Prostate gland (tissue), 2 donors: Measurements from ENCODE around the gene SARDH. TPM values are rescaled to one million over a fixed set of nuclear protein-coding genes. Genes with fewer than 3 reads are reported as not detected.

Experiments used
- DNase-seq: peaks from one replicate; pipeline ENCODE4 v3.0.0-alpha.2; 2019; ENCODE audit warnings: low spot score
- H3K27ac ChIP-seq, 2 donors: fragments of 200-600 bp; sonication (generic); 2 replicates each; pipeline ENCODE4 v1.5.1; 2017 to 2019
- H3K27me3 ChIP-seq: fragments of 200-600 bp; sonication (generic); replicated peaks from 2 replicates; pipeline ENCODE4 v1.5.1; 2019; ENCODE audit not compliant: insufficient read depth
- H3K36me3 ChIP-seq, 2 donors: fragments of 200-600 bp; sonication (generic); 1 replicate in 1 of 2; 2 replicates in 1 of 2; pipeline versions ENCODE4 v1.5.1 to v1.8.1; 2017 to 2019
- H3K4me1 ChIP-seq: fragments of 200-600 bp; sonication (generic); replicated peaks from 2 replicates; pipeline ENCODE4 v1.5.1; 2019
- H3K4me3 ChIP-seq, 2 donors: fragments of 200-600 bp; sonication (generic); 2 replicates each; pipeline ENCODE4 v1.5.1; 2017 to 2019
- H3K9me3 ChIP-seq: fragments of 200-600 bp; sonication (generic); 2 replicates; pipeline ENCODE4 v1.5.1; 2017
- POLR2A ChIP-seq: fragments of 450-650 bp; IDR thresholded peaks from one replicate; pipeline ENCODE4 v1.6.1; 2016; ENCODE audit warnings: antibody characterized with exemption, mild to moderate bottlenecking
- POLR2AphosphoS5 ChIP-seq: sonication (generic); formaldehyde crosslinking; IDR thresholded peaks from one replicate; pipeline ENCODE4 v1.6.1; 2017; ENCODE audit warnings: antibody characterized with exemption
- WGBS: methylation state at CpG from one replicate; pipeline ENCODE4 v1.1.5; 2018; 5-methylcytosine and 5-hydroxymethylcytosine counted together
- intact Hi-C: fragments of 100-400 bp; cut with DNase I; formaldehyde crosslinking; loops from one replicate; pipeline ENCODE4 v1.14.2; 2022
- total RNA-seq, 2 donors: library from RNA; depleted of rRNA; stranded (reverse); fragments of >200 nt; gene quantifications; one replicate each; pipeline ENCODE4 v1.1.0, GENCODE V29; 2016
- TF ChIP-seq, protein P1 (sequence below), 4 experiments: fragments of 200-600 bp in 2 of 4; fragments of 450-650 bp in 2 of 4; sonication (generic) in 2 of 4; IDR thresholded peaks; 1 replicate in 3 of 4; 2 replicates in 1 of 4; pipeline ENCODE4 v1.5.1; 2016 to 2019; ENCODE audit warnings: antibody characterized with exemption in 4 of 4, mild to moderate bottlenecking in 2 of 4, moderate library complexity in 2 of 4

Gene SARDH
- total RNA-seq, 2 donors from 2014 or later = 6.7 to 7.2 TPM

DNA sequence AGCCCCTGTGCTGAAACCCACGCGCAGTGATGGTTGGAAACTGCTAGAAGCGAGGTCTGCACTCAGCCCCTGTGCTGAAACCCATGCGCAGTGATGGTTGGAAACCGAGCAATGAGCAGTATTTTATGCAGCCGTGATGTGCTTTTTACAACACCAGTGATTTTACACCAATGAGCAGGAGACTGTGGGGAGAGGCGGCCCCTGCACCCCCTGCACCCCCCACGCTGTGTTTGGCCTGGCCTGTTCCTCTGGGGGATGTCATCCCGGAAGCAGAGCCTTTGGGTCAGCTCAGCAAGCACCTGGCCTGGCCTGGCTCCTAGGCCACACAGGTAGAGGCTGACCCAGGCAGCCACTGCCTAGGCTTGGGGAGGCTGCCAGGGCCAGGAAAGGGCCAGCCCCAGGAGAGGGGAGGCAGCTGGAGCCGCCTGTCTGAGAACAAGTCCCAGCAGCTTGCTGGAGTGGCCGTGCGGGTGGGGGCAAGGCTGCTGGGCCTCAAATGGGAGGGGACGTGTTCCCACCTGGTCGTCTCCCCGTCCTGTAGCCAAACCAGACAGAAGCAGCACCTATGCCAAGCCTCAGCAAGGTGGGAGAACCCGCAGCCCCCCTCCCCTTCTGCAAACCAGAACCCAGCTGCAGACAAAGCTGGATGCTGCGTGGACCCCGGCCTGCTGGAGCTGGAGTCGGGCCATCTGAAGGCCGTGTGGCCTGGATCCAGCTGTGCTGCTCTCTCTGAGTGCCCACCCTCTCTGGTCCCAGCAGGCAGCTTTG is 55.1 kb downstream of the SARDH start:
- 54% methylated on average over 18 of the region's 20 CpGs for WGBS
- Histone ChIP-seq H3K36me3 (no peaks in the 10 kb centered on the region), H3K27me3 (no peaks in the 10 kb centered on the region), H3K4me1 (no peaks in the 10 kb centered on the region), H3K27ac (no peak overlapping the region), H3K9me3 (no peaks in the 10 kb centered on the region), H3K4me3 (no peak overlapping the region)
- no peak for DNase-seq
- intact Hi-C loops = no loop called here
- TF ChIP-seq POLR2A (no peak), POLR2AphosphoS5 (no peak)
- TF ChIP-seq, protein P1, sequence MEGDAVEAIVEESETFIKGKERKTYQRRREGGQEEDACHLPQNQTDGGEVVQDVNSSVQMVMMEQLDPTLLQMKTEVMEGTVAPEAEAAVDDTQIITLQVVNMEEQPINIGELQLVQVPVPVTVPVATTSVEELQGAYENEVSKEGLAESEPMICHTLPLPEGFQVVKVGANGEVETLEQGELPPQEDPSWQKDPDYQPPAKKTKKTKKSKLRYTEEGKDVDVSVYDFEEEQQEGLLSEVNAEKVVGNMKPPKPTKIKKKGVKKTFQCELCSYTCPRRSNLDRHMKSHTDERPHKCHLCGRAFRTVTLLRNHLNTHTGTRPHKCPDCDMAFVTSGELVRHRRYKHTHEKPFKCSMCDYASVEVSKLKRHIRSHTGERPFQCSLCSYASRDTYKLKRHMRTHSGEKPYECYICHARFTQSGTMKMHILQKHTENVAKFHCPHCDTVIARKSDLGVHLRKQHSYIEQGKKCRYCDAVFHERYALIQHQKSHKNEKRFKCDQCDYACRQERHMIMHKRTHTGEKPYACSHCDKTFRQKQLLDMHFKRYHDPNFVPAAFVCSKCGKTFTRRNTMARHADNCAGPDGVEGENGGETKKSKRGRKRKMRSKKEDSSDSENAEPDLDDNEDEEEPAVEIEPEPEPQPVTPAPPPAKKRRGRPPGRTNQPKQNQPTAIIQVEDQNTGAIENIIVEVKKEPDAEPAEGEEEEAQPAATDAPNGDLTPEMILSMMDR (IDR thresholded peaks at IDR 0.05) = no peak

DNA sequence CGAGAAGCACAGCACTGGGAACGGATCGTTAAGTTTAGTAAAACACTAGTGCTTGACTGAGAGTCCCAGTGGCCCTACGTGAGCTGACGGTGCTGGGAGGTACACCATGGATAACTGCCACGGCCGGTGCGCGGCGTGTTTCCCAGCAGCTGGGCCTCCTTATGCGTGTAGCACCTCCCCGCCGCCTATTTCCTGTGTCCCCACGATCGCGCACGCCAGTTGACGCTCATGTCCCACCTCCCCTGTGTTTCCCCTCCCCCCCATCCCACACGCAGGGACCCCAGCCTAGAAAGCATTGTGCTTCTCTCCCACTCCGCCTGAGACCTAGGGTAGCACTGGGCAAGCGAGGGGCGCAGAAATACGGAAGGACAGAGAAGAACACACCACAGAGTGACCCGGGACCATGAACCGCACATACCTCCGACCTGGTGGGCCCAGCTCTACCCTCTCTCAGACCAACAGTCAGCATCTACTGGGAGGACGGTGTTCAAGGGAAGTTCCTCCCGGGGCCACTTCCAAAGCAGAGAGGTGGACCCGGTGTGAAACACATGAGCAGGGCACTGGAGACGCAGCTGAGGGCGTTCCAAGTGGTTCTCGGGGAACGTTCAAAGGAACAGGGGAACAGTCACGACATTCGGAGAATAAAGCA is 56.4 kb downstream of the SARDH start:
- no peaks in the 10 kb centered on the region for H3K4me1 ChIP-seq
- no peak for DNase-seq
- TF ChIP-seq POLR2A (no peak), POLR2AphosphoS5 (no peak)
- TF ChIP-seq, protein P1 (IDR thresholded peaks at IDR 0.05) = no peak
- H3K27ac ChIP-seq = no peak overlapping the region
- no peaks in the 10 kb centered on the region for H3K27me3 ChIP-seq
- H3K4me3 ChIP-seq = no peak overlapping the region
- no peaks in the 10 kb centered on the region for H3K36me3 ChIP-seq
- 93% methylated on average over 35 of the region's 35 CpGs for WGBS
- intact Hi-C loops = no loop called here
- no peaks in the 10 kb centered on the region for H3K9me3 ChIP-seq

DNA sequence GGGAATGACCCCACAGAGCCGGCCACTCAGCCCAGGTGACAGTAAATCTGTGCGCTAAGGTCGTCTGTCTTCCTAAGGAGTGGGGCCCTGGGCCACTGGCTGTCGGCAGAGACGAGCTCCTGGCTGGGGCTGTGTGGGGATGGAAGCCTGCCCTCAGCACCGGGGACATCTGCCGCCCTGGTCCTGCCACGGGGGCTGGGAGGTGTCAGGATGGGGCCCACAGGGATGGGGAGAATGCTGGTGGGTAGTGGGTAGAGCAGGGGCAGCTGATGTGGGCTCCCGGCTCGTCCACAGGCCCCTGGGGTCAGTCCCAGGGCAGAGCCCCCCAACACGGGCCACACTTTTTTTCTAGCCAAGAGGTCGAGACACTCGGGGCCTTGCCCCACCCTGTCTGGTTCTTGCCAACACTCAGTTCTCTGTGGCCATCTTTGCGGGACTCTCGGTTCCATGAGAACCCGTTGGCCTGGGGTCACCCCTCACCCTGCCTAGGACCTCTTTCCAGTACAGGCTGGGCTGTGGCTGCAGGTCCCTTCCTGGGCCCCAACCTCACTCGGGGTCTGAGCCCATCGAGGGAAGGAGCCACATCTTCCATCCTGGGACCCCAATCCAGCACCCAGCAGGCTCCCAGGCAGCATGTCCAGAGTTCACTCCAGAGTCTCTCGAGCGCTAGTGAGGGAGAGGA is 57.0 kb downstream of the SARDH start:
- Histone ChIP-seq H3K9me3 (no peaks in the 10 kb centered on the region), H3K4me3 (no peak overlapping the region), H3K36me3 (no peaks in the 10 kb centered on the region), H3K27me3 (no peaks in the 10 kb centered on the region), H3K27ac (no peak overlapping the region), H3K4me1 (no peaks in the 10 kb centered on the region)
- 84% methylated on average over 19 of the region's 20 CpGs for WGBS
- intact Hi-C loops = no loop called here
- no peak for TF ChIP-seq POLR2AphosphoS5
- TF ChIP-seq, protein P1 (IDR thresholded peaks at IDR 0.05) = no peak
- TF ChIP-seq POLR2A = no peak
- DNase-seq = no peak

DNA sequence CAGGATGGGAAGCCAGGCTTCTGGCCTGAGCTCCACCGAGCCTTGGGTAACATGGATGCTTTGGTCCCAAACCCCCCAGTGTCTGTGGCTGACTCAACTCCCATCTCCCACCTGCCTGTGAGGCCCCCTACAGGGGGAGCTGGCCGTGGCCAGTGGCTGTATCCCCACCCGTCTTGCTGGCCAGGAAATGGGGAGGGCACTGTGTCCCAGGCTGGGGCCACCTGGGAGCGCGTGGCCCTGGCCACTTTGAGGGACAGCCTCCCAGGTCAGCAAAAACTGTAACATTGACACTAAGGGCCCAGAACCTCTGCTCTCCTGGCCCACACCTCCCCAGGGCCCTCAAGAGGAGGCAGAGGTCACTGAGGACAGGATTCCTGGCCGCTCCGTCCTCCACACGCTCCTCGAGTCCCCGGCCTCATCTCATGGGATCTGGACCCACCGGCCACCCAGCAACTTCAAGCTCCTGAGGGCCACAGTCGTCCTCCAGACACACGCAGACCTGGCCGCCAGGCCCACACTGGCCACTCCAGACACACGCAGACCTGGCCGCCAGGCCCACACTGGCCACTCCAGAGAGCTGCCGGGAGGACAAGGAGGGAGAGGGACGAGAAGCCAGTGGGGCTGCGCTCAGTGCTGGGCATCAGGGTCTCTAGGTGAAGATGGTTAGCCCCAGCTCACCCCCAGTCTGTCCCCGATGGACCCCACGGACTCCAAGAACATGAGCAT is 57.7 kb downstream of the SARDH start:
- no peaks in the 10 kb centered on the region for H3K9me3 ChIP-seq
- no peak for TF ChIP-seq POLR2A
- TF ChIP-seq, protein P1 (IDR thresholded peaks at IDR 0.05) = no peak
- TF ChIP-seq POLR2AphosphoS5 = no peak
- H3K4me1 ChIP-seq = no peaks in the 10 kb centered on the region
- DNase-seq = no peak
- no peaks in the 10 kb centered on the region for H3K27me3 ChIP-seq
- no peak overlapping the region for H3K4me3 ChIP-seq
- no peak overlapping the region for H3K27ac ChIP-seq
- no peaks in the 10 kb centered on the region for H3K36me3 ChIP-seq
- intact Hi-C loops = no loop called here
- WGBS = 88% methylated on average over 20 of the region's 21 CpGs
